Measurements from ENCODE around the gene GEMIN7.
"Not testable (repeated sequence)": the region's sequence is repeated elsewhere in the genome, so short reads cannot be mapped to it uniquely, and the experiment has no call there.

Gene GEMIN7

DNA sequence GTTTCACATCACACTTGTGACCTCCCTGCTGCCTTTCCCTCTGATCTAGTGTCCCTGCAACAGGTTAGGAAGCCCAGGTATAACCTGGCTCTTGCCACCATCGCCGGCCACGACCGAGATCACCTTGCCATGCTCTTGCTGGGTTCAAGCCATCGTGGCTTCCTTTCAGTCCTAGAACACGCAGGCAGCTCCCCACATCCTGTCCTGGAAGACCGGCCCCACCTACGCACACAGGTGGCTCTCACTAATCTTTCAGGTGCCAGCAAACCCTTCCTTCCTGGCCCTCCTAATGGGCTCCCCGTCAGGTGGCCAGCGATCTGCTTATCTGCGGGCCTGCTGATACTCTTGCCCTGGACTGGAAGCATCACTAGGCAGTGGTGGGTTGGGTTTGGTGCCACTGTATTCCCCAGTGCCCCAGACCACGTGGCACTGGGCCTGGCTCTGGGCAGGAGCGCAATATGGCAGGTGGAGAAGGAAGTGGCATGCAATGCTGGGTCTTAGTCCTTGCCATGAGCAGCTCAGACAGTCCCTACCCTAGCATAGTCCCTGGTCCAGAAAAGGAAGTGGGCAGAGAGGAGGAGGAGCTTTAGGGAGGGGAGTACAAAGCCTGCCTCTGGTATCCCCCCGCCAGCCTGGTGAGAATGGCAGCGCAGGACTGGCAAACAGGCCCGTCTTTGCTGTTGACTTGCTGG lies 25.7 kb downstream of the GEMIN7 start:
- no peak for DNase-seq (ENCODE audit: low spot score)

DNA sequence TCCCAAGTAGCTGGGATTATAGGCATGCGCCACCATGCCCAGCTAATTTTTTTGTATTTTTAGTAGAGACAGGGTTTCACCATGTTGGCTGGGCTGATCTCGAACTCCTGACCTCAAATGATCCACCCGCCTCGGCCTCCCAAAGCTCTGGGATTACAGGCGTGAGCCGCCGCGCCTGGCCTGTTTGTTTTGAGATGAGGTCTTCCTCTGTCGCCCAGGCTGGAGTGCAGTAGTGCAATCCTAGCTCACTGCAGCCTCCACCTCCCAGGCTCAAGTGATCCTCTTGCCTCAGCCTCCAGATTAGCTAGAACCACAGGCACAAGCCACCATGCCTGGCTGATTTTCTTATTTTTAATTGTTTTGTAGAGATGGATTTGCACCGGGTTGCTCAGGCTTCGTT lies 27.3 kb downstream of the GEMIN7 start:
- DNase-seq (ENCODE audit: low spot score), result not testable (repeated sequence)

DNA sequence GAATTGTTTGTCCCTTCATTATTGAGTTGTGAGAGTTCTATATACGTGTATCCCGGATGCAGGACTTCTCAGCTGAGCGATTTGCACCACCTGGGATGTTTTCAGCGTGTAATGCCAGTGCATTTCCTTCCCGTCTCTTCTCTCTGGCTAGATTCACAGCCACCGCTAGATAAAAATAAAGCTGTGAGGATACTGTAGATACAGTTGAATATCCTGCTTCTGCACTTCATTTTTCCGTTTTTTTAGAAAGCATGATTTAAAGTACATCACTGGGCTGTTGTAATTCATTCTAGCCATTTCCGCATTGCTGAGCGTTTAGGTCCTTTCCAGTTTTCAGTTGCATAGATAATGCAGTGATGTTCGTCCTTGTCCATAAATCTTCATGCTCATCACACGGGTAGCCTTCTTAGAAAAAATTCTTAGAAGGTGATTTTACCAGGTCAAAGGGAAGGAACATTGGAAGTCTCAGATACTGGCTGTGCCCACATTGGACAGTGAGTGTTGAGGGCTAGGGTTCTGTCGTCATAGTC lies 28.6 kb downstream of the GEMIN7 start:
- DNase-seq (ENCODE audit: low spot score), result no peak

GRCh38 chr19:45110851-45111266 lies 31.8 kb downstream of the GEMIN7 start:
- no peak for DNase-seq (ENCODE audit: low spot score)

DNA sequence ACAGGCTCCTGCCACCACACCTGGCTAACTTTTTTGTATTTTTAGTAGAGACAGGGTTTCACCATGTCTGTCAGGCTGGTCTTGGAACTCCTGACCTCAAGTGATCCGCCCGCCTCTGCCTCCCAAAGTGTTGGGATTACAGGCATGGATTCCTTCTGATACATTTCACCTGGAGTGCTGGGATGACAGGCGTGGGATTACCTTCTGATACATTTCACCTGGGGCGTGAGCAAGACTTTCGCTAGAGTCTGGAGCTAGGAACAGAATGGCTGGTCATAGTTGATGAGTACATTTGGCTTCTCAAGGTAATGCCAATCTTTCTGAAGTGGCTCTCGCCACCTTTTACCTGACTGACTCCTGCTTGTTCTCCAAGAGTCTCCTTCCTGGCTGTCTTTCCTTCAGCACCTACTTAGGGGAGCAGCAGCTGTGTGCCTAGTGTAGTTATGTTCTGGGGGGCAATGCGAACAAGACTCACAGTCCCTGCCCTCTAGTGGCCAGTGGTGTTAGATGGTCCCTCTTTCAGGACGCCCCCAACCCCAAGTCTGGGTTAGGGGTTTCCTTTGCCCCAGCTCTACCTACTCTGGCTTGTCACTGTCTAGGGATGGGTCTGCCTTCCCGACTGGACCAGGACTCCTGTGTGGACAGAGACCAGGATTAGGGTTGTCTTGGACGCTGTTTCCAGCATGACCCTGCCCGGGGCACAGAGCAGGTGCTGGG lies 33.2 kb downstream of the GEMIN7 start:
- DNase-seq (ENCODE audit: low spot score), result no peak

DNA sequence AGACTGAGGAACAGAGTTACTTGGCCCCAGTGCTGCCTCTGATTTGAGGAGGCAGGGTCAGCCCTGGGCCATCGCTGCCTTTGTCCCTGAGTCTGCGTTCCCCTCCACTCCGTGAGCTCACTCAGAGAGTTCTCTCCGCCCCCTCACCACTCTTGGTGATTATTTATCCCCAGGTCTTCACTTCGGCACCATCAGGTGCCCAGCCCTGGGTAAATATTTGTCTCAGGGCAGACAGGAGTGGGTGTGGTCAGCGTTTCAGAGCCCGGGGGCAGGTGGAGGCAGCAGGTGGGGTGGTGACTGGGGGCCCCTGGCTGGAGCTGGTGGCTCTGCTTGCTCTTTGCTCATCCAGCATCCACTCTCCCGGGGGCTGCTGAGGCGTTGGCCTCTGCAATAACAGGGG lies 34.6 kb downstream of the GEMIN7 start:
- DNase-seq (ENCODE audit: low spot score), result no peak

DNA sequence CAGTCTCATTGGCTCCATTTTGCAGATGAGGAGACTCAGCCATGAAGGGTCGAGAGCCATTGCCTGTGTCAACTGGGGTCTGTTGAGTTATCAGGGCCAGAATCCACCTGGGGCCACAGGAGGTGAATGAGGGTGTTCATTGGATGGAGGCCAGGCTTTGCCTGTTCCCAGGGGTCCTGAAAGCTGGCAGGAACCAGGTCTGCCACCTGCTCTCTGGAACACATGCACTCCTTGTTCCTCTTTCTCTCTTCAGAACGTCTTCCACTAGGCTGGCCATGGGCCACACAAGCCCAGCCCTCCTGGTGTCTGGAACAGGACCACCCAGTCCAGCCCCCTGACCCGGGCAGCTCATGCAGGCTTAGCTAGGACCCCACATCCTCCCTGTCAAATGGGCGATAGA lies 35.1 kb downstream of the GEMIN7 start:
- DNase-seq (ENCODE audit: low spot score), result no peak

- no peak for DNase-seq (ENCODE audit: low spot score)
Measured at GRCh38 chr19:45115809-45116615, 37.0 kb downstream of the GEMIN7 start.

- no peak for DNase-seq (ENCODE audit: low spot score)
Measured at GRCh38 chr19:45117167-45117594, 38.1 kb downstream of the GEMIN7 start.

DNA sequence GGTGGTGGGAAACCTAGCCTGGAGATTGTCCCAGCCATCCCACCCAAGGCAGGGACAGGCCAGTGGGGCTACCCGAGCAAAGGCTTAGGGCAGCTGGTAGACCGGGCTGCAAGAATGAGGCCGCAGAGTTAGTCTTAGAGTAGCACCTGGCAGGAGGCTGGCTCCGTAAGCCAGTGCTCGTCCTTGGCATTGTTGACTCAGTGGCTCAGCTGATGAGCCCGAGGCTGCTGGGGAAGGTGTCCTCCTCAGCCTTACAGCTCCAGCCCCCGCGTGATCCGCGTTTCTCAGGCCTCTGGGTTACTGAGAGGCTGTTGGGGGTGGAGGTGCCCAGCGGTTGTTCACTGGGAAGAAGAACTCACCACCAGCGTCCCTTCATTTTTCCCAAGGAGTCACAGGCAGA lies 38.6 kb downstream of the GEMIN7 start:
- no peak for DNase-seq (ENCODE audit: low spot score)

GRCh38 chr19:45118106-45118505 lies 39.0 kb downstream of the GEMIN7 start:
- no peak for DNase-seq (ENCODE audit: low spot score)

DNA sequence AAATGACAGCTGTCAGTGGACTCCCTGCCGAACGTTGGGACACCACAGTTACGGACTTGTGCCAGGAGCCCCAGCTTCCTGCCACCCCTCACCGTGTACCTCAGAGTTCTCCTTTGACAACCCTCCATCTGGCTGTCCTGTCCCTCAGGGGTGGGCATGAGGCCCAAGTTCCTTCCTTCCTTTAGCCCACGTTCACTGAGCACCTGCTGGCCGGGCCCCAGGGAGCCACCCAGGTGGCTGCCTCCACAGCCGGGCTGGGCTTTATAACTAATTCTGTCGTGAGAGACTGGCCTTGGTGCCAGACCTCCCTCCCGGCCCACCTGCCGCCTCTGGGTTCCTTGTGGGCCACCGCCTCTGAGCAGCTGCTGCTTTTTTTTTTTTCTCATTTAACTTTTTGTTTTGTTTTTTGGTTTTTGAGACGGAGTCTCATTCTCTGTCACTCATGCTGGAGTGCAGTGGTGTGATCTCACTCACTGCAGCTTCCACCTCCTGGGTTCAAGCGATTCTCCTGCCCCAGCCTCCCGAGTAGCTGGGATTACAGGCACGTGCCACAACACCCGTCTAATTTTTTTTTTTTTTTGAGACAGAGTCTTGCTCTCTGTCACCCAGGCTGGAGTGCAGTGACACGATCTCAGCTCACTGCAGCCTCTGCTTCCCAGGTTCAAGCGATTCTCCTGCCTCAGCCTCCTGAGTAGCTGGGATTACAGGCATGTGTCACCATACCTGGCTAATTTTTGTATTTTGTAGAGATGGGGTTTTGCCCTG lies 39.7 kb downstream of the GEMIN7 start:
- not testable (repeated sequence) for DNase-seq (ENCODE audit: low spot score)

GRCh38 chr19:45119582-45119981 lies 40.5 kb downstream of the GEMIN7 start:
- DNase-seq (ENCODE audit: low spot score), result no peak

GRCh38 chr19:45121827-45122345 lies 42.8 kb downstream of the GEMIN7 start:
- no peak for DNase-seq (ENCODE audit: low spot score)

DNA sequence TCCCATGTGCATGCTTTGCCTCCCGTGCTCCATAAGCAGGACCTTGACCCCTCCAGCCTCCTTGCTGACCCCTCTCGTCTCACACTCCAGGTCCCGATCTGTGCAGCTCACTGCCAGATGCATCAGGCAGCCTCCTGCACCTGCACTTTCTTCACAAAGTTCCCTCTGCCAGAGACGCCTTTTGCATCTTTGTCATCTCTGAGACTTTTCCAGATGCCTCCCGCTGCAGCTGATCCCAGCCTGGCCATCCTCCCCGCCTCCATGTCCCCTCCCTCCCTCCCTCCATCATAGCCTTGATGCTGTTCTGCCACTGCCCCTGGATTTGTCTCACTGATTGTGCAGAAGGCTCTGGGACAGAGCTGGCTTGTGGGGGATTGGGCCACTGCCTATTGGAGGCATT lies 43.8 kb downstream of the GEMIN7 start:
- no peak for DNase-seq (ENCODE audit: low spot score)

GRCh38 chr19:45123440-45123850 lies 44.4 kb downstream of the GEMIN7 start:
- no peak for DNase-seq (ENCODE audit: low spot score)

- DNase-seq (ENCODE audit: low spot score), result no peak
Measured at GRCh38 chr19:45124021-45124420, 45.0 kb downstream of the GEMIN7 start.

- DNase-seq (ENCODE audit: low spot score), result no peak
Measured at GRCh38 chr19:45125360-45125759, 46.3 kb downstream of the GEMIN7 start.

GRCh38 chr19:45125975-45126493 lies 47.0 kb downstream of the GEMIN7 start:
- no peak for DNase-seq (ENCODE audit: low spot score)

GRCh38 chr19:45126654-45127053 lies 47.6 kb downstream of the GEMIN7 start:
- no peak for DNase-seq (ENCODE audit: low spot score)

DNA sequence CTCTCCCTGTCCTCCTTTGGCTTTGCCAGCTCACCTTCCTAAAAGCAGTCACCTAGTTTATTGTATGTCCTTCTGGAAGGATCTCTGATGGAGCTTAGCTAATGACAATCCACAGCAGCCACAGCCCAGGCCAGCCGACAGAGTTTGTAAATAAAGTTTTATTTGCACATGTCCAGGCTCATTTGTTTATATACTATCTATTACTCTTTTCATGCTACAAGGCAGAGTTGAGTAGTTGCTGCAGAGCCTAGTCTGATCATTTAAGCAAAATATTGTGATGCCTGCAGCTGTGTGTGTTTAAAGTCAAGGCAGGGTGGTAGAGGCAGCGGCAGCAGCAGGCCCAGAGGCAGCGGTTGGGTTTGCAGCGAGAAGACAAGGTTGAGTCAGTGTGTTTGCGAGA lies 49.1 kb downstream of the GEMIN7 start:
- no peak for DNase-seq (ENCODE audit: low spot score)

All from left forelimb (tissue), 1 donor.